GM18870 (cell line): ENCODE data around the gene OPTN.

Experiments
- ATAC-seq: cut with Tn5 transposase; IDR thresholded peaks from one replicate; pipeline ENCODE4 v1.9.1; 2021; ENCODE audit warnings: moderate library complexity; ENCODE audit not compliant: unreplicated experiment

The OPTN gene

GRCh38 chr10:13180788-13181187 lies 80.8 kb downstream of the OPTN start:
- no peak for ATAC-seq

- no peak for ATAC-seq
These were observed 82.5 kb downstream of the OPTN start for GRCh38 chr10:13182424-13182823.

- no peak for ATAC-seq
These were observed 83.7 kb downstream of the OPTN start for GRCh38 chr10:13183625-13184024.

- ATAC-seq = no peak
These were observed 84.3 kb downstream of the OPTN start for GRCh38 chr10:13184276-13184675.

- ATAC-seq = no peak
These were observed 85.0 kb downstream of the OPTN start for GRCh38 chr10:13184730-13185514.

GRCh38 chr10:13187135-13187534 lies 87.2 kb downstream of the OPTN start:
- no peak for ATAC-seq
